Activated CD8-positive, alpha-beta T cell treated with anti-CD3 and anti-CD28 coated beads for 36 hours (primary cell): Measurements from ENCODE around the gene GTPBP10. TPM values are rescaled to one million over a fixed set of nuclear protein-coding genes. Genes with fewer than 3 reads are reported as not detected.
A peak's percentile ranks its signal among the peaks of the same experiment; 100 is the strongest.

Experiments
- ATAC-seq: fragments of 200-7000 bp; cut with Tn5 transposase; one replicate; pipeline ENCODE4 v1.10.0; 2021; ENCODE audit warnings: mild to moderate bottlenecking, moderate library complexity
- CTCF ChIA-PET: fragments of 350-600 bp; sonication (Branson Sonifier 250); formaldehyde crosslinking; loops from one replicate; lab custom pipeline; 2021; ENCODE audit warnings: antibody characterized with exemption; lab: Charles Lee
- POLR2A ChIA-PET: fragments of 350-600 bp; sonication (Branson Sonifier 250); formaldehyde crosslinking; loops from one replicate; lab custom pipeline; 2021; ENCODE audit warnings: antibody characterized with exemption; lab: Charles Lee
- DNase-seq: peaks from one replicate; pipeline ENCODE4 v3.0.0-alpha.2; 2020
- H3K27ac Mint-ChIP-seq: one replicate; pipeline ENCODE4 v1.8.0; 2021; ENCODE audit warnings: mild to moderate bottlenecking, mixed read lengths
- H3K27me3 Mint-ChIP-seq: one replicate; pipeline ENCODE4 v1.8.0; 2021; ENCODE audit warnings: mixed read lengths
- H3K36me3 Mint-ChIP-seq: one replicate; pipeline ENCODE4 v1.8.0; 2021; ENCODE audit warnings: low read depth, mixed read lengths
- H3K4me1 Mint-ChIP-seq: one replicate; pipeline ENCODE4 v1.8.0; 2021; ENCODE audit warnings: low read depth, mixed read lengths
- H3K4me3 Mint-ChIP-seq: one replicate; pipeline ENCODE4 v1.8.0; 2021; ENCODE audit warnings: mild to moderate bottlenecking, moderate library complexity, mixed read lengths
- H3K9me3 Mint-ChIP-seq: one replicate; pipeline ENCODE4 v1.8.0; 2021; ENCODE audit warnings: mixed read lengths
- CTCF ChIP-seq: fragments of 200-600 bp; IDR thresholded peaks from one replicate; pipeline ENCODE4 v1.8.0; 2022; ENCODE audit warnings: antibody characterized with exemption, mild to moderate bottlenecking
- intact Hi-C: fragments of 100-400 bp; cut with micrococcal nuclease; formaldehyde crosslinking; loops from one replicate; pipeline ENCODE4 v1.10.0; 2022
- total RNA-seq, 2 experiments: library from RNA; stranded (reverse); gene quantifications; one replicate each; pipeline ENCODE4 v1.2.3, GENCODE V29; 2021

GTPBP10 gene
- total RNA-seq, 2 experiments from 2014 or later, result 47.9 to 48.1 TPM

- CTCF ChIA-PET, result interaction anchor here (1.0 kb wide), 1 partner anchor 9 kb away, joined by 3 read pairs; no protein-coding TSS in a partner anchor
- no peak for TF ChIP-seq CTCF
- POLR2A ChIA-PET, result no interaction called here
- ATAC-seq, result no peak
- H3K36me3 Mint-ChIP-seq, result peaks cover 3% of the 10 kb centered on the region
- no peak overlapping the region for H3K27ac Mint-ChIP-seq
- intact Hi-C loops, result no loop called here
- H3K27me3 Mint-ChIP-seq, result no peaks in the 10 kb centered on the region
- no peak for DNase-seq
- no peaks in the 10 kb centered on the region for H3K9me3 Mint-ChIP-seq
- no peaks in the 10 kb centered on the region for H3K4me1 Mint-ChIP-seq
- no peak overlapping the region for H3K4me3 Mint-ChIP-seq
Observed at GRCh38 chr7:90413185-90413528, 66.6 kb downstream of the GTPBP10 start.

GRCh38 chr7:90421651-90422050 is 75.1 kb downstream of the GTPBP10 start:
- Mint-ChIP-seq H3K36me3 (no peaks in the 10 kb centered on the region), H3K27me3 (no peaks in the 10 kb centered on the region), H3K9me3 (no peaks in the 10 kb centered on the region), H3K4me3 (no peak overlapping the region), H3K27ac (no peak overlapping the region), H3K4me1 (peaks cover 15% of the 10 kb centered on the region)
- POLR2A ChIA-PET, result no interaction called here
- no peak for TF ChIP-seq CTCF
- intact Hi-C loops, result loop anchor here (10.0 kb wide), 1 partner anchor 177 kb away; the partner anchor contains the start of gene CFAP69
- ATAC-seq, result no peak
- no peak for DNase-seq
- CTCF ChIA-PET, result interaction anchor here (1.1 kb wide), 1 partner anchor 34 kb away, joined by 3 read pairs; no protein-coding TSS in a partner anchor

- no peaks in the 10 kb centered on the region for H3K36me3 Mint-ChIP-seq
- no peak for TF ChIP-seq CTCF
- no peak overlapping the region for H3K4me3 Mint-ChIP-seq
- H3K9me3 Mint-ChIP-seq, result no peaks in the 10 kb centered on the region
- DNase-seq (no peak), ATAC-seq (peak; percentile 88)
- peak overlapping the region; percentile 74 for H3K27ac Mint-ChIP-seq
- peaks cover 4% of the 10 kb centered on the region for H3K27me3 Mint-ChIP-seq
- ChIA-PET POLR2A (no interaction called here), CTCF (interaction anchor here (1.2 kb wide), 1 partner anchor 13 kb away, joined by 3 read pairs; no protein-coding TSS in a partner anchor)
- intact Hi-C loops, result loop anchor here (5.0 to 10.0 kb wide), 2 partner anchors 112 to 180 kb away; partner anchors contain the start of gene CFAP69
- peaks cover 15% of the 10 kb centered on the region for H3K4me1 Mint-ChIP-seq
Observed at GRCh38 chr7:90424720-90425119, 78.2 kb downstream of the GTPBP10 start.

GRCh38 chr7:90425376-90425775 is 78.9 kb downstream of the GTPBP10 start:
- DNase-seq (no peak), ATAC-seq (peak; percentile 62)
- Mint-ChIP-seq H3K4me1 (peaks cover 15% of the 10 kb centered on the region), H3K36me3 (no peaks in the 10 kb centered on the region), H3K4me3 (no peak overlapping the region), H3K27me3 (peaks cover 4% of the 10 kb centered on the region), H3K9me3 (no peaks in the 10 kb centered on the region), H3K27ac (peak overlapping the region; percentile 74)
- ChIA-PET CTCF (no interaction called here), POLR2A (no interaction called here)
- TF ChIP-seq CTCF, result no peak
- intact Hi-C loops, result loop anchor here (5.0 to 10.0 kb wide), 2 partner anchors 113 to 181 kb away; partner anchors contain the start of gene CFAP69

GRCh38 chr7:90430614-90431460 is 84.3 kb downstream of the GTPBP10 start:
- ATAC-seq (no peak), DNase-seq (no peak)
- no peak for TF ChIP-seq CTCF
- Mint-ChIP-seq H3K9me3 (no peaks in the 10 kb centered on the region), H3K36me3 (no peaks in the 10 kb centered on the region), H3K27ac (no peak overlapping the region), H3K27me3 (peaks cover 14% of the 10 kb centered on the region), H3K4me1 (peaks cover 1% of the 10 kb centered on the region), H3K4me3 (no peak overlapping the region)
- intact Hi-C loops, result no loop called here
- ChIA-PET POLR2A (interaction anchor here (1.0 kb wide), 1 partner anchor 15 kb away, joined by 3 read pairs; no protein-coding TSS in a partner anchor), CTCF (interaction anchor here (0.5 to 2.8 kb wide), 3 partner anchors 40 to 277 kb away, joined by 3 to 14 read pairs (median 5); partner anchors contain the start of gene STEAP1)
